ENCODE data around the gene TRAF3IP3.

Gene TRAF3IP3

GRCh38 chr1:209809611-209810010 lies 53.8 kb downstream of the TRAF3IP3 start:
- H3K4me1 Mint-ChIP-seq (ENCODE audit: low read depth) = peaks cover 7% of the 10 kb centered on the region
- H3K27me3 Mint-ChIP-seq (ENCODE audit: low read depth) = peaks cover 6% of the 10 kb centered on the region
- no peak overlapping the region for H3K4me3 Mint-ChIP-seq
- H3K36me3 Mint-ChIP-seq (ENCODE audit: low read depth) = peaks cover 1% of the 10 kb centered on the region
- H3K9me3 Mint-ChIP-seq = no peaks in the 10 kb centered on the region
- H3K27ac Mint-ChIP-seq = no peak overlapping the region

- no peaks in the 10 kb centered on the region for H3K36me3 Mint-ChIP-seq (ENCODE audit: low read depth)
- no peak overlapping the region for H3K27ac Mint-ChIP-seq
- peaks cover 5% of the 10 kb centered on the region for H3K4me1 Mint-ChIP-seq (ENCODE audit: low read depth)
Measured at GRCh38 chr1:209810783-209811182, 54.9 kb downstream of the TRAF3IP3 start.

GRCh38 chr1:209813902-209814301 lies 58.0 kb downstream of the TRAF3IP3 start:
- H3K4me1 Mint-ChIP-seq (ENCODE audit: low read depth) = peaks cover 5% of the 10 kb centered on the region
- H3K27ac Mint-ChIP-seq = no peak overlapping the region
- no peak overlapping the region for H3K4me3 Mint-ChIP-seq
- no peaks in the 10 kb centered on the region for H3K36me3 Mint-ChIP-seq (ENCODE audit: low read depth)
- no peaks in the 10 kb centered on the region for H3K9me3 Mint-ChIP-seq
- H3K27me3 Mint-ChIP-seq (ENCODE audit: low read depth) = peaks cover 5% of the 10 kb centered on the region

More at GRCh38 chr1:209810783-209811182, 54.9 kb downstream of the TRAF3IP3 start:
- Mint-ChIP-seq H3K4me3 (no peak overlapping the region), H3K9me3 (no peaks in the 10 kb centered on the region), H3K27me3 (ENCODE audit: low read depth) (no peaks in the 10 kb centered on the region)

- Mint-ChIP-seq H3K27ac (no peak overlapping the region), H3K36me3 (ENCODE audit: low read depth) (no peaks in the 10 kb centered on the region), H3K4me1 (ENCODE audit: low read depth) (peaks cover 5% of the 10 kb centered on the region), H3K9me3 (no peaks in the 10 kb centered on the region), H3K27me3 (ENCODE audit: low read depth) (peaks cover 16% of the 10 kb centered on the region), H3K4me3 (no peak overlapping the region)
Measured at GRCh38 chr1:209815490-209815889, 59.6 kb downstream of the TRAF3IP3 start.

GRCh38 chr1:209815931-209816341 lies 60.1 kb downstream of the TRAF3IP3 start:
- Mint-ChIP-seq H3K36me3 (ENCODE audit: low read depth) (no peaks in the 10 kb centered on the region), H3K27me3 (ENCODE audit: low read depth) (peaks cover 20% of the 10 kb centered on the region), H3K4me3 (no peak overlapping the region), H3K4me1 (ENCODE audit: low read depth) (peaks cover 5% of the 10 kb centered on the region), H3K27ac (no peak overlapping the region), H3K9me3 (no peaks in the 10 kb centered on the region)

GRCh38 chr1:209816923-209817322 lies 61.1 kb downstream of the TRAF3IP3 start:
- Mint-ChIP-seq H3K27me3 (ENCODE audit: low read depth) (peaks cover 27% of the 10 kb centered on the region), H3K36me3 (ENCODE audit: low read depth) (no peaks in the 10 kb centered on the region), H3K27ac (no peak overlapping the region), H3K9me3 (no peaks in the 10 kb centered on the region), H3K4me3 (no peak overlapping the region), H3K4me1 (ENCODE audit: low read depth) (peaks cover 5% of the 10 kb centered on the region)

GRCh38 chr1:209817691-209818090 lies 61.8 kb downstream of the TRAF3IP3 start:
- Mint-ChIP-seq H3K27me3 (ENCODE audit: low read depth) (peaks cover 31% of the 10 kb centered on the region), H3K36me3 (ENCODE audit: low read depth) (no peaks in the 10 kb centered on the region), H3K4me3 (no peak overlapping the region), H3K9me3 (no peaks in the 10 kb centered on the region), H3K4me1 (ENCODE audit: low read depth) (peaks cover 6% of the 10 kb centered on the region), H3K27ac (no peak overlapping the region)

- Mint-ChIP-seq H3K4me1 (ENCODE audit: low read depth) (peaks cover 16% of the 10 kb centered on the region), H3K4me3 (no peak overlapping the region), H3K36me3 (ENCODE audit: low read depth) (no peaks in the 10 kb centered on the region), H3K27ac (no peak overlapping the region), H3K9me3 (no peaks in the 10 kb centered on the region), H3K27me3 (ENCODE audit: low read depth) (peaks cover 41% of the 10 kb centered on the region)
Measured at GRCh38 chr1:209819058-209819457, 63.2 kb downstream of the TRAF3IP3 start.

- Mint-ChIP-seq H3K4me1 (ENCODE audit: low read depth) (peaks cover 14% of the 10 kb centered on the region), H3K4me3 (no peak overlapping the region), H3K9me3 (no peaks in the 10 kb centered on the region), H3K36me3 (ENCODE audit: low read depth) (no peaks in the 10 kb centered on the region), H3K27ac (no peak overlapping the region), H3K27me3 (ENCODE audit: low read depth) (peaks cover 41% of the 10 kb centered on the region)
Measured at GRCh38 chr1:209820986-209821385, 65.1 kb downstream of the TRAF3IP3 start.

GRCh38 chr1:209822706-209823105 lies 66.9 kb downstream of the TRAF3IP3 start:
- Mint-ChIP-seq H3K27me3 (ENCODE audit: low read depth) (peaks cover 41% of the 10 kb centered on the region), H3K4me1 (ENCODE audit: low read depth) (peaks cover 18% of the 10 kb centered on the region), H3K27ac (no peak overlapping the region), H3K36me3 (ENCODE audit: low read depth) (no peaks in the 10 kb centered on the region), H3K4me3 (no peak overlapping the region), H3K9me3 (no peaks in the 10 kb centered on the region)

GRCh38 chr1:209823143-209824041 lies 67.5 kb downstream of the TRAF3IP3 start:
- no peaks in the 10 kb centered on the region for H3K9me3 Mint-ChIP-seq
- no peak overlapping the region for H3K27ac Mint-ChIP-seq
- no peaks in the 10 kb centered on the region for H3K36me3 Mint-ChIP-seq (ENCODE audit: low read depth)
- peaks cover 41% of the 10 kb centered on the region for H3K27me3 Mint-ChIP-seq (ENCODE audit: low read depth)
- H3K4me1 Mint-ChIP-seq (ENCODE audit: low read depth) = peaks cover 18% of the 10 kb centered on the region
- no peak overlapping the region for H3K4me3 Mint-ChIP-seq

- H3K27me3 Mint-ChIP-seq (ENCODE audit: low read depth) = peaks cover 22% of the 10 kb centered on the region
- no peak overlapping the region for H3K4me3 Mint-ChIP-seq
- H3K27ac Mint-ChIP-seq = no peak overlapping the region
- H3K9me3 Mint-ChIP-seq = no peaks in the 10 kb centered on the region
- H3K36me3 Mint-ChIP-seq (ENCODE audit: low read depth) = peaks cover 4% of the 10 kb centered on the region
- H3K4me1 Mint-ChIP-seq (ENCODE audit: low read depth) = peaks cover 34% of the 10 kb centered on the region
Measured at GRCh38 chr1:209825591-209826434, 70.0 kb downstream of the TRAF3IP3 start.

GRCh38 chr1:209827384-209828262 lies 71.8 kb downstream of the TRAF3IP3 start, which contains the start of gene UTP25:
UTP25 (plus strand) TSS chr1:209827972; CDS start chr1:209828064, 92 bp downstream.
- H3K4me1 Mint-ChIP-seq (ENCODE audit: low read depth) = peaks cover 38% of the 10 kb centered on the region
- H3K36me3 Mint-ChIP-seq (ENCODE audit: low read depth) = peaks cover 12% of the 10 kb centered on the region
- H3K9me3 Mint-ChIP-seq = no peaks in the 10 kb centered on the region
- peaks cover 11% of the 10 kb centered on the region for H3K27me3 Mint-ChIP-seq (ENCODE audit: low read depth)
- peak within 1 kb of the TSS; percentile 87 for H3K27ac Mint-ChIP-seq
- H3K4me3 Mint-ChIP-seq = peak within 1 kb of the TSS; percentile 94

- H3K36me3 Mint-ChIP-seq (ENCODE audit: low read depth) = peaks cover 29% of the 10 kb centered on the region
- peak overlapping the region; percentile 80 for H3K4me3 Mint-ChIP-seq
- no peaks in the 10 kb centered on the region for H3K27me3 Mint-ChIP-seq (ENCODE audit: low read depth)
- peaks cover 32% of the 10 kb centered on the region for H3K4me1 Mint-ChIP-seq (ENCODE audit: low read depth)
- no peaks in the 10 kb centered on the region for H3K9me3 Mint-ChIP-seq
- no peak overlapping the region for H3K27ac Mint-ChIP-seq
Measured at GRCh38 chr1:209829716-209830115, 73.9 kb downstream of the TRAF3IP3 start.

Data from T-helper 1 cell treated with Interleukin-12 subunit alpha and Interleukin-12 subunit beta and Interleukin-4 antibody, amounts not matched to agents 30 μg/mL and 1 μg/mL, for 36 hours (primary cell).